MM.1S (cell line): ENCODE data around the gene WDR5B.
"Not testable (repeated sequence)": the region's sequence is repeated elsewhere in the genome, so short reads cannot be mapped to it uniquely, and the experiment has no call there.

ENCODE experiments used
- EZH2 ChIP-seq: fragments of 300-600 bp; sonication (generic); optimal IDR thresholded peaks from 2 replicates; pipeline ENCODE3; 2017; ENCODE audit warnings: low read depth, mild to moderate bottlenecking, antibody characterized with exemption, low read length, mixed read lengths
- EZH2phosphoT487 ChIP-seq: fragments of 300-600 bp; sonication (generic); IDR thresholded peaks from 2 replicates; pipeline ENCODE4 v1.6.1; 2018; ENCODE audit warnings: antibody characterized with exemption, low read length
- TF ChIP-seq, protein P1 (sequence below): fragments of 300-600 bp; sonication (generic); IDR thresholded peaks from 2 replicates; pipeline ENCODE4 v1.5.1; 2016; ENCODE audit warnings: antibody characterized with exemption, low read length, mixed read lengths

DNA sequence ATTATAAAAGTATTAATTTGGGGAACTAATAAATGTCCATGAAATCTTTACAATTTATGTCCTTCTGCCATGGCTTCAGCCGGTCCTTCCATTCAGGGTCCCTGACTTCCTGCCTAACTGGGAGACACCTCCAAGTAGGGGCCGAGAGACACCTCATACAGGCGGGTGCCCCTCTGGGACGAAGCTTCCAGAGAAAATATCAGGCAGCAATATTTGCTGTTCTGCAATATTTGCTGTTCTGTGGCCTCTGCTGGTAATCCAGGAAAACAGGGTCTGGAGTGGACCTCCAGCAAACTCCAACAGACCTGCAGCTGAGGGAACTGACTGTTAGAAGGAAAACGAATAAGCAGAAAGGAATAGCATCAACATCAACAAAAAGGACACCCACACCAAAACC, 28.6 kb upstream of the WDR5B start:
- TF ChIP-seq, protein P1, sequence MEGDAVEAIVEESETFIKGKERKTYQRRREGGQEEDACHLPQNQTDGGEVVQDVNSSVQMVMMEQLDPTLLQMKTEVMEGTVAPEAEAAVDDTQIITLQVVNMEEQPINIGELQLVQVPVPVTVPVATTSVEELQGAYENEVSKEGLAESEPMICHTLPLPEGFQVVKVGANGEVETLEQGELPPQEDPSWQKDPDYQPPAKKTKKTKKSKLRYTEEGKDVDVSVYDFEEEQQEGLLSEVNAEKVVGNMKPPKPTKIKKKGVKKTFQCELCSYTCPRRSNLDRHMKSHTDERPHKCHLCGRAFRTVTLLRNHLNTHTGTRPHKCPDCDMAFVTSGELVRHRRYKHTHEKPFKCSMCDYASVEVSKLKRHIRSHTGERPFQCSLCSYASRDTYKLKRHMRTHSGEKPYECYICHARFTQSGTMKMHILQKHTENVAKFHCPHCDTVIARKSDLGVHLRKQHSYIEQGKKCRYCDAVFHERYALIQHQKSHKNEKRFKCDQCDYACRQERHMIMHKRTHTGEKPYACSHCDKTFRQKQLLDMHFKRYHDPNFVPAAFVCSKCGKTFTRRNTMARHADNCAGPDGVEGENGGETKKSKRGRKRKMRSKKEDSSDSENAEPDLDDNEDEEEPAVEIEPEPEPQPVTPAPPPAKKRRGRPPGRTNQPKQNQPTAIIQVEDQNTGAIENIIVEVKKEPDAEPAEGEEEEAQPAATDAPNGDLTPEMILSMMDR: not testable (repeated sequence)
- TF ChIP-seq EZH2, EZH2phosphoT487: not testable (repeated sequence)
